ENCODE data around the gene MTMR2.
"Not testable (repeated sequence)": the region's sequence is repeated elsewhere in the genome, so short reads cannot be mapped to it uniquely, and the experiment has no call there.

The MTMR2 gene

GRCh38 chr11:95884376-95884775, 39.5 kb downstream of the MTMR2 start:
- DNase-seq (ENCODE audit: low read depth) = peak; percentile 20

DNA sequence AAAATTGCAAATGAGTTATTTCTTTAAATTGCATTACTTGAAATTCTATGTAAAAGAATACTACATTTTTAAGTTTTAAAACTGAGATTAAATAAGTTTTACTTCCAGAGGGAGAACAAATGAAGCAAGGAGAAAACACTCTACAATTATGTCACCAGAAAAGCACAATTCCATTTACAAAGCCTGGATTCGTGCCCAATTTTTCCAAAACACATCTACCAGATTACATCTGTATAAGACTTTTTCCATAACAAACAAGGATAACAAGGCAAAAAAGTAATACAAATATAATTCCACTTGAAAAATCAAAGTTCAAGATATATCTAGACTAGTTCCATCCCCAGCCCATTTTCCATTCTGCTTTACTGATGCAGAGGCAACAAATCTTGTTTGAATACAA, 40.5 kb downstream of the MTMR2 start:
- DNase-seq (ENCODE audit: low read depth) = no peak

DNA sequence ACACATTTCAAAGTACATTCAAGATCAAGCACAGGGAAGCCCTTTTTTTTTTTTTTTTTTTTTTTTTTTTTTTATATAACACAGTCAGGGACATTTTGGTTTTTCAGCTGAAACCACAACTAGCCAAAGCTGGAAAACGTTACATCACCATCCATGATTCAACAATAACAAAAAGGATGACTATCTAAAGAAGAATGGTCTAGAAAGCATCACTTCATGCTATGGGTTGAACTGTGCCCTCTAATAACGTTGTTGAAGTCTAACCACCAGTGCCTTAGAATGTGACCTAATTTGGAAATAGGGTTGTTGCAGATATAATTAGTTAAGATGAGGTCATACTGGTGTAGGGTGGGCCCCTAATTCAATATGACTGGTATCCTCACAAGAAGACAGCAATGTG, 46.6 kb downstream of the MTMR2 start:
- DNase-seq (ENCODE audit: low read depth) = peak; percentile 98

GRCh38 chr11:95870877-95871276, 53.0 kb downstream of the MTMR2 start:
- not testable (repeated sequence) for DNase-seq (ENCODE audit: low read depth)

GRCh38 chr11:95867105-95867504, 56.8 kb downstream of the MTMR2 start:
- DNase-seq (ENCODE audit: low read depth) = no peak

DNA sequence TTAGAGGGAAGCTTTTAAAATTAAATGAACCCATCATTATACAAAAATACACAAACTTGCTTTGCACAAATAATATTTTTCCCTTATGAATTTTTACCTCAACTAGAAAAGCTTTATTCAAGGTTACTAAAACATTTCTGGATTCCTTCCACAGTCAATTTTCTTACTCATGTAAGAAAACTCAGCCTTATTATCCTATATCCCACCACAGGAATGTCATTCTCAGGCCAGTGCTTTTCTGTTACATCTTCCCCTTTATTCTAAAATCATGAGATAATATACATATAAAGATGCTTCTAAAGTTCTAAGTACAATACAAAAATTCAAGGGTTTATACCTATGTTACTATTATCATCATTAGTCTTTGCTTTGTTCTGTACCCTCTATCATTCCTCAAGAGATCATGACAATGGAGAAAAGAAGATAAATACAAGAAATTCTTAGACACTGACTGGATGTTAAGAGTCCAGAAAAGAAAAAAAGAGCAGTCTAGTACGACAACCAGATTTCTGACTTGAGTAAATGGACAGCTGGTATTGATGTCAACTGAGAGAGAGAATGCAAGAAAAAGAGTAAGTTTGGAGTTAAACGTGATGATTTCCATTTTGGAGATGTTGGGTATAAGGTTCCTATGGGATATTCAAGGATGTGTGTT, 60.3 kb downstream of the MTMR2 start:
- peak; percentile 42 for DNase-seq (ENCODE audit: low read depth)

DNA sequence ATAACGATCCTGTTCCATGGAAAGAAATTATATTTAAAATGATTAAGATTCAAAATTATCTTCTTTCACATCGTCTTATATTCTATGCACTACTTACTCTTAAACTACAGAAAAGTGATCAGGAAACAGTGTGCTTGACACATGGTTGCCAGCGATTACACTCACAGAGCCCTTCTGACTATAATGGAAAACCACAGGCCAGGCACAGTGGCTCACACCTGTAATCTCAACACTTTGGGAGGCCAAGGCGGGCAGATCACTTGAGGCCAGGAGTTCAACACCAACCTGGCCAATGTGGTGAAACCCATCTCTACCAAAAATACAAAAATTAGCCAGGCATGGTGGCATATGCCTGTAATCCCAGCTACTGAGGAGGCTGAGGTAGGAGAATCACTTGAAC, 63.9 kb downstream of the MTMR2 start:
- DNase-seq (ENCODE audit: low read depth) = not testable (repeated sequence)

DNA sequence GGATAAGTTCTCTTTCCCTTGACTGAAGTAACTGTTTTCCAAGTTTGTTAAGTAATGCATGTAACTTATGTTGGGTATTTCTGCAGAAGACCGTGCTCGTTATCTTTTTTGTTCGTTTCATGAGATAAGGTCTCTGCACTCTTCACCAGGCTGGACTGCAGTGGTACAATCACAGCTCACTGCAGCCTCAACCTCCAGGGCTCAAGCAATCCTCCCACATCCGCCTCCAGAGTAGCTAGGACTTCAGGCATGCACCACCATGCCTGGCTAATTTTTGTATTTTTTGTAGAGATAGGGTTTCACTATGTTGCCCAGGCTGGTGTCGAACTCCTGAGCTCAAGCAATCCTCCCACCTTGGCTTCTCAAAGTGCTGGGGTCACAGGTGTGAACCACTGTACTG, 69.5 kb downstream of the MTMR2 start:
- DNase-seq (ENCODE audit: low read depth) = not testable (repeated sequence)

DNA sequence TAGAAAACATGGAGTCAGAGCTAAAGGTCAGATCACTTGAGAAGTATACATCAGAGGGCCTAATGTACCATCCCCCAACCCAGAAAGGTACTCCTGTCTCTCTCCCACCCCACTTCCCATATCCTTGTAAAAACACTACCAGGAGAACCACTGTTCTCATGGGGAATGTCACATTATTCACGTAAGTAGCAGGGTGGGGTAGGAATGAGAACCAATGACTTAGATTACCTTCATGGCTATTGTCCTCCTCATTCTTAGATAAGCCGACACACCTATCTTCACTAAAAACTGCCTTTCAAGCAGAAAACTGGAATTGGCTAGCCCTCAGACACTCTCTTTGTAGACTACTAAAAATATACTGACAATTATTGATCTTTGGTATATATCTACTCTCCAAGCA, 70.0 kb downstream of the MTMR2 start:
- DNase-seq (ENCODE audit: low read depth) = no peak

DNA sequence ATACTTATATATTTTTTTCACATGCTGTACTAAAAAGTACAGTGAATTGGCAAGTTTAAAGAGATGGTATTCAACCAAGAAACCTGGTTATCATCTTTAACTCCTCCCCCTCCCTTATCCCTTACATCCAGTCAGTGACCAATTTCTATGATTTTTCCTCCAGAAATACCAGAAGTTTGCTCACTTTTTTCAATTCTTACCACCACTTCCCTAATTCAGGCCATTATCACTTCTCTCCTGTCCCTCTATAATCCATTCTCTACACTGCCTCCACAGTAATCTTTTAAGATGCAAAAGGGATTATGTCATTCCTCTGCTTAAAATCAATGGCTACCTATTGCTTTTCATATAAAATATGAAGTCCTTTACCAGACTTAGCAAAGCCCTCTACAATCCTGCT, 70.8 kb downstream of the MTMR2 start:
- DNase-seq (ENCODE audit: low read depth) = no peak

DNA sequence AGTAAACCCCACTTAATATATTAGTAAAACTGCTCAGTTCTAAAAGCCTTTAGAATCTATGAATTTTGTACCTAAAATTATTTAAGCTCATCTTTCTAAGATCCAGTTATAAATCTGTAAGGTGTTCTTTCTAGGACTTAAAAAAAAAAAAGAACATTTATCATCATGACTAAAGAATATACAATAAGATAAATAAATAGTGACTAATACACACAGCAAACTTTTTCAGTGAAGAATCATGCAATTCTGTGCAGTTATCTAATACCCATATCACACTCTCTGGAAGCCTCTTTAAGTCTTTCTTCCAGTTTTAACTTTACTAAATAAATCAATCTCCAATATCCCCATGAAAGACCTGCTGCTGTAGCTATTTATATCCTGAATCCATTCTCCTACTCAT, 73.8 kb downstream of the MTMR2 start:
- no peak for DNase-seq (ENCODE audit: low read depth)

DNA sequence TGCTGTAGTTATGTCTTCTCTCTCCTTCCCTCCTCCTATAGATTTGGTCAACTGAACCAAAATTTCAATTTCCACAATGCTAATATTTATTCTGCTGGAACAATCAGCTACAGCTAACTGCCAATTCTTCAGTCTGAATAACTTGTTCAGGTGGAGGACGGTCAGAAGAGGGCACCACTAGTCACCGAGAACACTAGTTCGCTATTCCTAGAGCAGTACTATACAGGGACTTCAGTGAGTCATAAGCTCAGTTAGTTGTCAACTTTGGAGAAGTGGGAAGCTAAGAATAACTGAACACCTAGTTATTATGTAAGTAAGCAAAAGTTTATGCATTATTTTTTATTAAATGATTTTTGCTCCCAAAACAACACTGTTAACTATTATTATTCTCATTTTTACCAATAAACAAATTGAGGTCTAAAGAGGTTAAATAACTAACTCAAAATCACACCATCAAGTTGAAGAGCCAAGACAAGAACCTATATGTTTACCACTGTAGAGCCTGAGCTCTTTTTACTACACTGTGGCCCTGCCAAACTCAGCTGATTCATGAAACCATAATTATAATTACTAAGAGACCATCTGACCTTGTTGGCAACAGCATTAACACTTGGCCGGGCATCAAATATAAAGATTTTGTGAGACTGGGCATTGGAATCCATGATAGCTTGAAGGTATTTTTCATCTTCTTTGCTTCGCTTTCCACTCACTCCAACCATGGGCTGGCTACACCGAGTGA, 74.7 kb downstream of the MTMR2 start:
- peak; percentile 58 for DNase-seq (ENCODE audit: low read depth)

DNA sequence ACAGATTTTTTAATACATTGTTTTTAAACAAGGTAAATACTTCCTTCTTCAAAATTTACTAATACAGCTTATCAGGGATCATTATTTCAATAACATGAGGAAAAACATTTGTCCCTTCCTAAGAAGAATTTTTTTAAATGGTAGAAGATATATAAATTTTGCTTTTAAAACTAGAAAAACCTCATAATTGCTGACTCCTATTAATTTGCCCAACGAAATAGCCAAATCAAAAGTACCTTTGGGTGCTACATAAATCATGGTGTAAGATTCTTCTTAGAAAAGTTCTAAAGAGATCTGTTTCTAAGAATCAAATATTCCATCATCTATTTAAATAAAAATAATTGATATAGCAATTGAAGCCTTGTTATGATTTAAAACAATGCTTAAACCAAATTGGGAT, 78.7 kb downstream of the MTMR2 start:
- no peak for DNase-seq (ENCODE audit: low read depth)

DNA sequence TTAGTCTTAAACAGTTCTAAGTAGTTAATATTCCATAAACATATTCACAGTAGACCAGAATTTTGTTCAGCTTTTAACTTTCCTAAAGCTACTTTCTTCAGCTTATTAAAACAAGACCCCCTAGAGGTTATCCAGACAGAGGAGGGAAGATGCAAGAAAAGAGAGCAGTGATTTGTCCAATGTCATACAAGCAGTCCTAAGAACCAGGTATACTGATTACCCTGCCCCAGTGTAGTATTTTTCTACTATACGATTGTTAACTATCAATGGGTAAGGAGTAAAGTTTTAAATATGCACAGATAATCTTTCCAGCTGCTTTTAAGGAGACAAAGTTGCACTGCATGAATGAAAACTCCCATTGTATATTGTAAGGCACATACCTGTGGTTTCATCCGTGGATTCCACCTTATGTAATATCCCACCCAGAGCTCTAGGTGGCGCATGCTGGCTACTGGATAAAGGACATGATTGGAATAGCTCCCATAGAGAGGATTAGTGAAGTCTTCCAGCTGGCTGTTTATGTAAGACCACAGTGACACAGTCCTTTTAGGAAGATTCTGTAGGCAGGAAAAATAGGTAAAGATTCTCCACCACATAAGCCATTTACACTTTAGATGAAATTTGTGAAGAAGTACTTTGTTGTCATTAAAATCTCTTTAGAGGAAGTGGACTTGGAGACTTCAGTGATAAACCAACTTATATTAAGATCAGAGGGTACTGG, 88.0 kb downstream of the MTMR2 start:
- peak; percentile 84 for DNase-seq (ENCODE audit: low read depth)

DNA sequence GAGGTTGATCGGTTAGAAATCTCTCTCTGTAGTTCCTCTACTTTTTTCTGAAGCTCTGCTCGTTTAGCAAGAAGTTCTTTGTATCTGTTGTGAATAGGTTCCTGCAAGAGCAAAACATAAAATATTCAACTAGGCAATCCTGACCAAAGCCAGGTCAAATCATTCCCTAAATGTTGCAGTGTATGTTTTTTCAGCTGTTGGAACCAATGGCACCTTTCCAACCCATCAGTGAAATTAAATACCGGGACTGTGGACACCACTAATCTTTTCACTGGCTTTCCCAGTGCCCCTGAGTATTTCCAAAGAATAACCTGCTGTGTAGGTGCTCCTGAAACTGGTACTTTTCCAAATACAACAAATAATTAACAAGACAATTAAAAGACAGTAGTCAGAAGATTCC, 88.6 kb downstream of the MTMR2 start:
- DNase-seq (ENCODE audit: low read depth) = peak; percentile 41

- DNase-seq (ENCODE audit: low read depth) = no peak
Measured at GRCh38 chr11:95833378-95833777, 90.5 kb downstream of the MTMR2 start.

DNA sequence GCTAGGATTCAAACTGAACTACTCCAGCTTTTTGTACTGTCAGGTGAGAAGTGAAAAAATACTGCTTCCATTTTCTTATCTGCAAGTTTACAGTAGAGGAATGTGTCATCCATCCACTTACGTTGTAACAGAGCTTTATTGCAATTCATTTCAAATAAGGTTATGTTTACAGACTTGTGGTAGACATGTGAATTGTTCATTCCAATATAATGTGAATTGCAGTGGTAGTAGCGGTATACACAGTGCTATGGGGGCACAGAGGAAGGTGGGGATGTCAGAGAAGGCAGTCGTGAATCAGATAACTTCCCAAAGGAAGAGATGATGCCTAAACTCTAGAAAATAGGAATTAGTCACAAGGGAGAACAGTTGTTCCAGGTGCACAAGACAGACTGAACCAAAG, 91.1 kb downstream of the MTMR2 start:
- no peak for DNase-seq (ENCODE audit: low read depth)

GRCh38 chr11:95831198-95831883, 92.6 kb downstream of the MTMR2 start:
- DNase-seq (ENCODE audit: low read depth) = peak; percentile 72

- no peak for DNase-seq (ENCODE audit: low read depth)
Measured at GRCh38 chr11:95829580-95830259, 94.2 kb downstream of the MTMR2 start.

DNA sequence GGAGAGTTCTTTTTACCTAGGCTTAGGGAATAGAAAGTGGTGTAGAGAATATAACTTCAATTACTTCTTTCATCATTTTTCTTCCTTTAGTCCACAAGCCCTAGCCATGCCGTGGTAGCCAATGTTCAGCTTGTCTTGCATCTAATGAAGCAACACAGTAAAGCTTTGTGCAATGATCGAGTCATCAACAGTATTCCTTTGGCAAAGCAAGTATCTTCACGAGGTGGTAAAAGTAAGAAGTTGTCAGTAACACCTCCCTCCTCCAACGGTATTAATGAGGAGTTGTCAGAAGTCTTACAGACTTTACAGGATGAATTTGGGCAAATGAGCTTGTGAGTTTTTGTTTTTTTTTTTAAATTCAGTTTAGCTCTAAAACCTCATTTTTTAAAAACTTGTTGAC, 96.2 kb downstream of the MTMR2 start:
- DNase-seq (ENCODE audit: low read depth) = peak; percentile 49

- no peak for DNase-seq (ENCODE audit: low read depth)
Measured at GRCh38 chr11:95821640-95822039, 102.3 kb downstream of the MTMR2 start.

DNA sequence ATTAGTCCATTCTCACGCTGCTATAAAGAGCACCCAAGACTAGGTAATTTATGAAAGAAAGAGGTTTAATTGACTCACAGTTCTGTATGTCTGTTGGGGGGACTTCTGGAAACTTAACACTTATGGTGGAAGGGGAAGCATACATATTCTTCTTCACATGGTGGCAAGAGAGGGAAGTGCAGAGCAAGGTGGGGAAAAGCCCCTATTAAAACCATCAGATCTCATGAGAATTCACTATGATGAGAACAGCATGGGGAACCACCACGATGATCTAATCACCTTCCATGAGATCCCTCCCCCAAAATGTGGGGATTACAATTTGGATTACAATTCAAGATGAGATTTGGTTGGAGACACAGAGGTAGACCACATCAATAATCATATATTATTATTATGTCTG, 107.9 kb downstream of the MTMR2 start:
- no peak for DNase-seq (ENCODE audit: low read depth)

All from fibroblast of gingiva (primary cell).